ENCODE data around the gene RFK. TPM values are rescaled to one million over a fixed set of nuclear protein-coding genes. Genes with fewer than 3 reads are reported as not detected.

Gene RFK
- total RNA-seq, 1 donor from 2014 or later: 26.8 TPM

- peaks cover 51% of the 10 kb centered on the region for H3K27me3 Mint-ChIP-seq (ENCODE audit: low read depth, unreplicated experiment)
- no peak for FAIRE-seq
These were observed 34.5 kb downstream of the RFK start for GRCh38 chr9:76359766-76360165.

DNA sequence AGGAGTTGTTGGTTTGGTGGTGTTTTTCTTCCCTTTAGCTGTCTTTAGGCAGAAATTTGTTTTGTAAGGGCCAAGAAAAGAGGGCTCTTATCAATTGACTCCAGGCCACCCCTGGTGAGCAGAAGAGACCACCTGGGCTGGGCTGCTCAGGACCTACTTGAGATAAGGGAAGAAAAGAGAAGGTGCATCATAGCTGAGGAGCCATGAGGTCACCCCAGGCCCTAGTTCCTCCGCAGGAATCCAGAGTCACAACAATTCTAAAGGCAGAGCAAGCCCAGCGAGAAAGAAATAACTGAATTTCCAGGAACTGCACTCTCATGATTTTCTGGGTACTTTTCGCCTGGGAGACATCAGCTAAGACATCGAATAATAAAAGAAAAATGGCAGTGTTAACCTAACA is 34.9 kb downstream of the RFK start:
- Histone ChIP-seq H3K79me2 (ENCODE audit: insufficient read depth, low read length) (no peaks in the 10 kb centered on the region), H3K27ac (ENCODE audit: low read depth, low read length) (no peak overlapping the region), H3K4me3 (ENCODE audit: insufficient read depth, low read depth, low read length) (no peak overlapping the region), H2AFZ (ENCODE audit: low read depth, low read length) (no peak overlapping the region), H4K20me1 (ENCODE audit: insufficient read depth, low read length) (no peaks in the 10 kb centered on the region), H3K9me3 (ENCODE audit: insufficient read depth, low read depth, low read length) (no peaks in the 10 kb centered on the region), H3K9ac (ENCODE audit: low read length) (no peak overlapping the region), H3K4me1 (ENCODE audit: insufficient read depth, low read length) (no peaks in the 10 kb centered on the region), H3K4me2 (ENCODE audit: low read length) (no peak overlapping the region), H3K36me3 (ENCODE audit: insufficient read depth, low read length) (no peaks in the 10 kb centered on the region), H3K27me3 (ENCODE audit: insufficient read depth, low read length) (peaks cover 20% of the 10 kb centered on the region)
- DNase-seq (ENCODE audit: low read depth) (no peak), FAIRE-seq (no peak)
- TF ChIP-seq EZH2 (IDR thresholded peaks at IDR 0.05; ENCODE audit: insufficient read depth, low read length) (no peak), CTCF (IDR thresholded peaks at IDR 0.05; ENCODE audit: insufficient read depth, low read depth, low read length) (no peak)
- H3K9me3 Mint-ChIP-seq (ENCODE audit: unreplicated experiment): peaks cover 5% of the 10 kb centered on the region
- peaks cover 52% of the 10 kb centered on the region for H3K27me3 Mint-ChIP-seq (ENCODE audit: low read depth, unreplicated experiment)
- H3K4me3 Mint-ChIP-seq (ENCODE audit: unreplicated experiment): no peak overlapping the region
- H3K27ac Mint-ChIP-seq (ENCODE audit: unreplicated experiment): no peak overlapping the region
- H3K4me1 Mint-ChIP-seq (ENCODE audit: low read depth, unreplicated experiment): no peaks in the 10 kb centered on the region
- H3K36me3 Mint-ChIP-seq (ENCODE audit: low read depth, unreplicated experiment): no peaks in the 10 kb centered on the region

More at GRCh38 chr9:76359766-76360165, 34.5 kb downstream of the RFK start:
- Histone ChIP-seq H3K4me2 (ENCODE audit: low read length) (no peak overlapping the region), H3K79me2 (ENCODE audit: insufficient read depth, low read length) (no peaks in the 10 kb centered on the region), H3K4me1 (ENCODE audit: insufficient read depth, low read length) (no peaks in the 10 kb centered on the region), H3K9ac (ENCODE audit: low read length) (no peak overlapping the region), H3K36me3 (ENCODE audit: insufficient read depth, low read length) (no peaks in the 10 kb centered on the region), H4K20me1 (ENCODE audit: insufficient read depth, low read length) (no peaks in the 10 kb centered on the region), H3K4me3 (ENCODE audit: insufficient read depth, low read depth, low read length) (no peak overlapping the region), H3K9me3 (ENCODE audit: insufficient read depth, low read depth, low read length) (no peaks in the 10 kb centered on the region), H3K27me3 (ENCODE audit: insufficient read depth, low read length) (peaks cover 20% of the 10 kb centered on the region), H2AFZ (ENCODE audit: low read depth, low read length) (no peak overlapping the region), H3K27ac (ENCODE audit: low read depth, low read length) (no peak overlapping the region)
- TF ChIP-seq CTCF (IDR thresholded peaks at IDR 0.05; ENCODE audit: insufficient read depth, low read depth, low read length): no peak
- TF ChIP-seq EZH2 (IDR thresholded peaks at IDR 0.05; ENCODE audit: insufficient read depth, low read length): no peak
- Mint-ChIP-seq H3K27ac (ENCODE audit: unreplicated experiment) (no peak overlapping the region), H3K4me1 (ENCODE audit: low read depth, unreplicated experiment) (peaks cover 3% of the 10 kb centered on the region), H3K36me3 (ENCODE audit: low read depth, unreplicated experiment) (no peaks in the 10 kb centered on the region), H3K4me3 (ENCODE audit: unreplicated experiment) (no peak overlapping the region), H3K9me3 (ENCODE audit: unreplicated experiment) (peaks cover 5% of the 10 kb centered on the region)
- DNase-seq (ENCODE audit: low read depth): no peak

DNA sequence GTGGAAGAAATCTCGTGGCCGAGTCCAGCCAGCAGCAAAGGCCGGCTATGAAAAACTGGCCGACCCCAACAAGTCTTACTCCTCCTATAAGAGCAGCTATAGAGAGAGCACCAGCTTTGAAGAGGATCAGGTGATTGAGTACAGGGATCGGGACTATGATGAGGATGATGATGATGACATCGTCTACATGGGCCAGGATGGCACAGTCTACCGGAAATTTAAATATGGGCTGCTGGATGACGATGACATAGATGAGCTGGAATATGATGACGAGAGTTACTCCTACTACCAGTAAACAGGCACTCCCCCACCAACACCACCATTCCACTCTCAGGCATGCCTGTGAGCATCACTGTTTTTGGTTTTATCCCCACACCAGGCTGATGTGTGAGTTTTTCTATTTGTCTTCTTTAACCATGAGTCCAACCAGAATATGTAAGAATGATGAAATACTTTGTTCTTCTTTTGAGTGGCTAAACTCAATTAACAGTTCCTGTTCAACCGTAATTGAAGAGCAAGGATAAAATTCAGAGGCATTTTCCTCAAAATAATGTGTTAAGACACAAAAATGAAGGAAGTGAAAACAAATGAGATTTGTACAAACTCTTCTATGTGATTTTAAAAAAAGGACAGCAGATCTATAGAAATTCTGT is 35.5 kb downstream of the RFK start:
- H3K4me1 Mint-ChIP-seq (ENCODE audit: low read depth, unreplicated experiment): no peaks in the 10 kb centered on the region
- no peaks in the 10 kb centered on the region for H3K79me2 ChIP-seq (ENCODE audit: insufficient read depth, low read length)
- peaks cover 1% of the 10 kb centered on the region for H3K36me3 Mint-ChIP-seq (ENCODE audit: low read depth, unreplicated experiment)
- no peak overlapping the region for H3K4me2 ChIP-seq (ENCODE audit: low read length)
- no peak overlapping the region for H3K9ac ChIP-seq (ENCODE audit: low read length)
- H3K4me1 ChIP-seq (ENCODE audit: insufficient read depth, low read length): no peaks in the 10 kb centered on the region
- H2AFZ ChIP-seq (ENCODE audit: low read depth, low read length): no peak overlapping the region
- H4K20me1 ChIP-seq (ENCODE audit: insufficient read depth, low read length): no peaks in the 10 kb centered on the region
- H3K27ac ChIP-seq (ENCODE audit: low read depth, low read length): no peak overlapping the region
- H3K4me3 Mint-ChIP-seq (ENCODE audit: unreplicated experiment): no peak overlapping the region
- peaks cover 55% of the 10 kb centered on the region for H3K27me3 Mint-ChIP-seq (ENCODE audit: low read depth, unreplicated experiment)
- DNase-seq (ENCODE audit: low read depth) (no peak), FAIRE-seq (no peak)
- H3K27me3 ChIP-seq (ENCODE audit: insufficient read depth, low read length): peaks cover 24% of the 10 kb centered on the region
- peaks cover 8% of the 10 kb centered on the region for H3K9me3 Mint-ChIP-seq (ENCODE audit: unreplicated experiment)
- TF ChIP-seq CTCF (IDR thresholded peaks at IDR 0.05; ENCODE audit: insufficient read depth, low read depth, low read length): no peak
- TF ChIP-seq EZH2 (IDR thresholded peaks at IDR 0.05; ENCODE audit: insufficient read depth, low read length): no peak
- H3K36me3 ChIP-seq (ENCODE audit: insufficient read depth, low read length): no peaks in the 10 kb centered on the region
- no peak overlapping the region for H3K4me3 ChIP-seq (ENCODE audit: insufficient read depth, low read depth, low read length)
- H3K27ac Mint-ChIP-seq (ENCODE audit: unreplicated experiment): no peak overlapping the region
- no peaks in the 10 kb centered on the region for H3K9me3 ChIP-seq (ENCODE audit: insufficient read depth, low read depth, low read length)
